HG03108 (cell line): ENCODE measurements around the gene USP3.
"Not testable (repeated sequence)": the region's sequence is repeated elsewhere in the genome, so short reads cannot be mapped to it uniquely, and the experiment has no call there.

Experiments
- ATAC-seq: cut with Tn5 transposase; IDR thresholded peaks from one replicate; pipeline ENCODE4 v1.9.1; 2021; ENCODE audit warnings: moderate library complexity; ENCODE audit not compliant: unreplicated experiment

The USP3 gene

GRCh38 chr15:63475707-63476106 is 28.7 kb upstream of the USP3 start:
- no peak for ATAC-seq

- ATAC-seq: no peak
These were observed 28.2 kb upstream of the USP3 start for GRCh38 chr15:63476229-63476632.

GRCh38 chr15:63478243-63478642 is 26.1 kb upstream of the USP3 start:
- no peak for ATAC-seq

- ATAC-seq: no peak
These were observed 24.0 kb upstream of the USP3 start for GRCh38 chr15:63480441-63480821.

GRCh38 chr15:63481105-63481810 is 23.1 kb upstream of the USP3 start:
- no peak for ATAC-seq

GRCh38 chr15:63482874-63483323 is 21.5 kb upstream of the USP3 start:
- ATAC-seq: no peak

- ATAC-seq: no peak
These were observed 20.6 kb upstream of the USP3 start for GRCh38 chr15:63483521-63484371.

GRCh38 chr15:63484433-63485186 is 19.8 kb upstream of the USP3 start:
- no peak for ATAC-seq

GRCh38 chr15:63487076-63487757 is 17.2 kb upstream of the USP3 start:
- peak; percentile 27 for ATAC-seq

- ATAC-seq: not testable (repeated sequence)
These were observed 16.5 kb upstream of the USP3 start for GRCh38 chr15:63487758-63488397.

- no peak for ATAC-seq
These were observed 15.9 kb upstream of the USP3 start for GRCh38 chr15:63488398-63488960.

- ATAC-seq: no peak
These were observed 15.0 kb upstream of the USP3 start for GRCh38 chr15:63489352-63489751.

- no peak for ATAC-seq
These were observed 13.9 kb upstream of the USP3 start for GRCh38 chr15:63490345-63491034.

- no peak for ATAC-seq
These were observed 13.1 kb upstream of the USP3 start for GRCh38 chr15:63491116-63491827.

- no peak for ATAC-seq
These were observed 12.4 kb upstream of the USP3 start for GRCh38 chr15:63491979-63492378.

GRCh38 chr15:63492541-63493077 is 11.8 kb upstream of the USP3 start:
- ATAC-seq: no peak

- ATAC-seq: no peak
These were observed 11.0 kb upstream of the USP3 start for GRCh38 chr15:63493436-63493835.

- no peak for ATAC-seq
These were observed 10.0 kb upstream of the USP3 start for GRCh38 chr15:63494408-63494807.

- ATAC-seq: no peak
These were observed 9.1 kb upstream of the USP3 start for GRCh38 chr15:63495343-63495742.
